NCI-H1105 treated with DMSO at 0.1 percent for 48 hours (cell line): ENCODE measurements around the gene EPHB2.

ENCODE experiments used
- DNase-seq: peaks from one replicate; lab custom pipeline; 2025; lab: John Stamatoyannopoulos, UW

Gene EPHB2

DNA sequence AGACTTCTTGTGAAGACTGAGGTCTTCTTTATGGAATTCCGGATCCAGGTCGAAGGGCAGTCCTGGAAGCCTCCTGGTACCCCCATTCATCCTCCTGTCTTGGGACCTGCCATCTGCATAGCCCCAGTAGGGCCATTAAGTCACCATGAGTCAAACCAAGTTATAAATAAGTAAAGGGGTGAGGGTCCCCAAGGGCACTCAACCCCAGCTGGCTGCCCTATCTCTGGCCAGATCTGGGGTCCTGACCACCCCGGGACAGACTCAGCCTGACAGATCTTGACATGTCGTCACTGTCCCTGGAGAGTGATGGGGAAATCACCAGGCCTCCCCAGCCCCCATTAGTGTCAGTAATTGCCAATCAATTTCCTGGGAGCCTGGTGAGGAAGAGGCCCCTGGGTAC lies 108.7 kb downstream of the EPHB2 start:
- DNase-seq = no peak

DNA sequence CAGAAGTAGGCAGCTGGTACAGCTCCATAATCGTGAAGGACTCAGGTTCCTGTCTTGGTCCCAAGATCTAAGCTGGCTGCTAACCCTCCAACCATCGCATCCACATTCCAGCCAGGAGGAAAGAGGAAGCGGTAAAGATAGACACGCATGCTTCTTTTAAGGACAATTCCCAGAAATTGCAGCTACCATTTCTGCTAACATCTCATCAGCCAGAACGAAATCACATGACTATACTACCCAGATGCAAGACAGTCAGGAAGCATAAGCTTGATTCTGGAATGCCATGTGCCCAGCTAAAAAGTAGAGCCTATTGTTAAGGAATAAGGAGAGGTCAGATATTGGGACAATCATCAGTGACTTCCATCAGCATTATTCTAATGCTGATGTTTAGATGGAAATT lies 110.4 kb downstream of the EPHB2 start:
- DNase-seq = no peak

DNA sequence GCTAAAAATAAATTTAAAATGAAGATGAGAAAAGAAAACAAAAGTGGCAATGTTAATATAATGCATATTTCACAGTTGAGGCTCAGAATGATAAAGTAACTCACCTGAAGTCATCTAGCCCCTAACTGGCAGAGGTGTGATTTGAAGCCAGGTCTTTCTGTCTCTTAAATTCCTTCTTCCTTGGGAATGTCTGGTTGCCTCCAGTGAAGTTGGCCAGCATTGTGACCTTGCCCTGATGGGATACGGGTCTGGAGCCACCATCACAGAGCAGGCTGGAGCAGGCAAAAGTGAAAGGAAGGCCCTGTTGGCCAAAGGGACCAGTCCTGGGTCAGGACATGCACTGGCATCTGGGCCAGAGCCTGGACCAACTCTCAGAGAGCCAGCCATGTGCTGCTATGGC lies 111.7 kb downstream of the EPHB2 start:
- no peak for DNase-seq

DNA sequence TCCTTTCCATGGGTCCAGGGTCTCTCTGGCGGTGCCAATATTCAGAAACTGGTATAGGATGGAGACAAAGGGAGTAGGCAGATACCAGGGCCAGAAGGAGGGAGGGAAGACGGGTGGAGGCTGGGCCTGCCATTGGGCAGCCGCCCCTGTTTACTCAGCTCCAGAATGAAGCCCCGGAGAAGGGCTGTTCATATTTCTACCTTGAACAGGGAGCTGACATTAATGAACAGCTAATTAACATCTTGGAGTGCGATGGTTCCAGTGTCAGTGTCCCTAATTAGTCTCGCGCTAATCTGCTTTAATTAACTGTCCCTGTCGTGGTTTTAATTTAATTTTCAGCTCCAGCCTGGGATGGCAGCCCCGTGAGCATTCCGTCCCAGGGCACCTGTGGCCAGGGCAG lies 113.8 kb downstream of the EPHB2 start:
- DNase-seq = no peak

DNA sequence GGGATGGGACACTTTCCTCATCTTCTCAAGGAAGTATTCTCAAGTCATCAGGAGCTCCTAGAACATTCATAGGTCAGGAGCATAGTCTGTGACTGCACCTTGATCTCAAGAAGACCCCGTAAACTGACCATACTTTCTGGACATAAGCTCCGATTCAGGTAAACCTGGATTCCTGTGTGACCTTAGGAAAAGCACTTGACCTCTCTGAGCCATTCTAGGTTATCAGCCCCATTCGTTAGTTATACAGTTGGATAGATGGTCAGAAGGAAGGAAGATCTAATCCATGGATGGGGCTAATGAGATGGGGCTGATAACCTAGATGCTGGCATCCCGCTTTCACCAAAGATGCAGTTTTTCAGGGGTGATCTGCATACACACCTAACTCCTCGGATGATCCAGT lies 114.3 kb downstream of the EPHB2 start:
- DNase-seq = no peak

DNA sequence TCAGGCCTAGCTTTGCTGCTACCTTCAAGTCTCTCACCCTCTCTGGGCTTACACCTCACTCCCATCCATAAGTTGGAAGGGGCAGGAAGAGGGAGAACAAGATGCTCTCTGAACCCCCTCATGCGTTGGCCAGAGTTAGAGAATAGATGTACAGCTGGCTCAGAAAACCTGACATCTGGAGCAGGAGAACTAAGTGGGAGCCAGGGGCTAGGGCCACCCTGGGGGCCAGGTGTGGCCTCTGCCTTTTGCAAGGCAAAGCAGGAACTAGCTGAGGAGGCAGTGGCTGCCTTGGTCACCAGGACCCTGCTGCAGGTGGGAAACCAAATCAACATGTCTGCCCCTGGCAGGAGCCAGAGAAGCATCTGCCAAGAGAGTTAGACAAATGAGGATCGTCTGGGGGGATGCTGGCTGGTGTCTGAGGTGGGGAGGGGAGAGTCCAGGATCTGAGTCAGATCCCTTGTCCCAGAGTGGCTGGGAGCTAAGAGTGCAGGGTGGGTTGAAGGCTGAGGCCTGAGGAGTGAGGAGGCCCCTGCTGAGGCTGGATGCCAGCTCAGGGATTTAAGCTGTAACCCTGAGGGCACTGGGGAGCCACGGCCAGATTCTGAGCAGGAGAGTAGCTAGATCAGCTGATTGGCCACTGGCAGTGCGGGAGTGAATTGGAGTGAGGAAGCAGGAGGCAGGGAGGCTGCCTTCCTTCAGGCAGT lies 115.0 kb downstream of the EPHB2 start:
- DNase-seq = no peak

DNA sequence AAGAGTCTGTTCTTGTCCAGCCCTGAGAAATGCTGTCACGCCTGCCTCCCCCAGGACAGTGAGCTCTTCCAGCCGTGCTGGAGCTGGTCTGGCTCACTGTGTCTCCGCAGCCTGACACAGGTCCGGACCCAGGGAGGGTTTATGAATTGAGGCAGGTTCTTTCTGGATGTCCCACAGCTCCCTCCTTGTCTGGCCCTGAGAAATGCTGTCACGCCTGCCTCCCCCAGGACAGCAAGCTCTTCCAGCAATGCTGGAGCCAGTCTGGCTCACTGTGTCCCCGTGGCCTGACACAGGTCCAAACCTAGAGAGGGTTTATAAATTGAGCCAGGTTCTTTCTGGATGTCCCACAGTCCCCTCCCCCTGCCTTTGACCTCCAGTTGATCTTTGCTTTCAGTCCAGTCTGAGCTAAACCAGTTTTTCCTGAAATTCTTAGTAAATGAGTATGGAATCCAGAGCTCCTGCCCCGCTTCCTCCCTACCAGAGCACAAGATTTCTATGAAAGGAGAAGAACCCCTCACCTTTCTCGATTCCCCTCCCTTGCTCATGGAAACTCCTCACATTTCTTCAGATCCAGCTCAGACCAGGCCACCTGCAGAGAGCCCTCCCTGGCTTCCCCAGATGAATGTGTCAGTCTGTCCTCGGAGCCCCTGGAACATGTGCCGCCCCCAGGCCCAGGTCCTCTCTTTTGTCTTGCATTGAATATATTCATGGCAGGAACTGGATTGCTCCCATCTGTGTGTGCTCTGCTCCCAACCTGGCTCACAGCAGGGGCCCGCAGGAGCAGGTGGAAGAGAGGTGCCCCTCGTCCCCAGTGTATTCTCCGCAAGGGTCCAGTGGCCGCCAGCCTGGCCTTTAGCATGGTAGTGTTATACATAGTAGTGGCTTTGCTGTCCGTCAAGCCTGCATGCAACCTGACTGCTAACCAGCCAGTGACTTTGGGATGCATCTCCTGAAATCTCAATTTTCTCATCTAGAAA lies 116.3 kb downstream of the EPHB2 start:
- no peak for DNase-seq

DNA sequence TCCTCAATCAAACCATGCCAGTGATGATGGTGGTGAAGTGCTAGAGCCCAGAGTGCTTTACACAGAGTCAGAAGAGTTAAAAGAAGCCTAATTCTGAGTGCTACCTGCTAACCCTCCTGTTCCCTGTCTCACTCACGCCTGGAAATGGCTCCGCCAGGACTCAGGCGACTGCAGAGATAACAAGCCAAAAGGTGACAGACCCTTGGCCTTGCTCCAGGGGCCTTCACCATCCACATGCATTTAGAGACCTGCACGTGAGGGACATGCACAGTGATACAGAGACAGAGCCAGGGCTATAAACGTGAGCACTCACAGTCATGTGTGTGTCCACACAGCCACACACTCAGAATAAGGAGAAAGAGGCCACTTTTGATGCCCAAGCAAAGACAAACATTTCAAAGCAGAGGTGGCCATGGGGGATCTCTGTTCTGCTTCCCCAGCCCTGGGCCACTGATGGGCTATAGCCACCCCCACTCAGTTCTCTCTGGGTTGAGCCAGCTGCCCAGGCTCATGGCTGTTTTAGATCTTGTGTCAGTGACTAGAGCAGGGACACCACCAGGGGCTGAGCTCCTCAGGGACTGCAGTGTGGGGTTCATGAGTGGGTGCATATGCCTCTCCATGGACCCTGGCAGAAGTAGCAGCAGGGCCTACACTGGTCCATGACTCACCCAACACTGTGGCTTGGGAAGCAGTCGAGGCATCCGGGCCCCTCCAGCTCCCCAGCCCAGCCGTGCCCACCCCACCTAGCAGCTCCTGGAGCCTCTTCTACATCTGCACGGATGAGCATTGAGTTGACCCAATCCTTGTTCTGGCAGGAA lies 117.2 kb downstream of the EPHB2 start:
- DNase-seq = no peak

DNA sequence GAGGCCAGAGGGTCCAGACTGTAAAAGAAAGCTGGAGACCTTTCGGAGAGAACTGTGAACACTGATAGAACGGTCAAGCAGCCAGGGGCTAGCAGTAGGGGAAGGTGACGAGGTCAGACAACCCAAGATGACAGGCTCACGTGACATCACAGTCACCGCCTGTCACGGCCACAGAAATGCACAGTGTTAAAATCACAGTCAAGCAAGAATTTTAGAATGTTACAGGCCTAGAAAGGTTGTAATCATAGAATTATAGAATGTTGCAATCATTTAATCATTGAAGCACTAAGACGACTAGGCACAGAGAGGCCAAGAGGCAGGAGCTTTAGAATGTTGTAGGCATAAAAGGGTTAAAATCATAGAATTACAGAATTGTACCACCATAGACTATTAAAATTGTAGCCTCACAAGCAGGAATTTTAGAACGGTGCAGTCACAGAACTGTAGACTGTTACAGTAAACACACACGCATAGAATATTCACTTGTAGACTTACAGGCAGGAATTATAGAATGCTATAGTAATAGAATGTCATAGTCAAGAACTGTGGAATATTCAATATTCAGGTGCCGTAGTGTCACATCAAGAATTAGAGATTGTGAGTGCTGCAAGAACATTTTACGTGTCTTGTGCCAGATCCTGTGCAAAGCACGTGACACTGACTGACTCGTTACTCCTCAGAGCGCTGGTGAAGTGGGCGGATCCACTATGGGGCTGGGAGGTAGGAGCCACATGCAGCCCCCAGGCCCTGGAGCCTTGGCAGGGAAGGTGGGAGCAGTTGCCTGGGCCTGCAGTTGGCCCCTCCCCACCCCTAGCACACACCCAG lies 118.1 kb downstream of the EPHB2 start:
- DNase-seq = no peak

DNA sequence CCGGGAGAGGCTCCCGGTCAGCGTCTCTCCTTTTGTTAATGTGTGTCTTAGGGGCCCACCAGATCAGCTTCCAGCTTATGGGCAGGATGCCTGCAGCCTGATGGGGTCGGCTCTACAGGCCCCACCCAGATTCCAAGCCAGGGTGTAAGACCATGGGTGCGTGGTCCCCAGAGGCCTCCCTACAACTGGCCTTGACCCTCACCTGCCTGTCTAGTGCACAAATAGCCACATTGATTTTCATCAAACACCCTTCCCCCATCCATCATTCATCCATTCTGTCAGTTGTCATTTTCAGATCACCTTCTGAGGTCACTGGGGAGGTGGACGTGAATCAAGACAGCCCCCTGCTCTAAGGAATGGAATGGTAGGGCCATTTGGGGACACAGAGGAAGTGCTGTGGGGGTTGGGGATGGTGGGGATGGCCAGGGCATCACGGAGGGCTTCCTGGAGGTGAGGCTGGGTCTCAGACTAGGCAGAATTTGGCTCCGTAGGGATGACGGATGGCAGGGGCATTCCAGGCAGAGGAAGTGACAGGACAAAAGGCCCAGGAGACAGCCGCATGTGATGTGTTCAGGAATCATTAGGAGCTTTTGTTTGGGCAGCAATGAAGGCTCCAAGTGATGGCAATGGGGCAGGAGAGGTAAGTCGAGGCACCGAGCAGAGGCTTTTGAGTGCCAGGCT lies 118.8 kb downstream of the EPHB2 start:
- no peak for DNase-seq

DNA sequence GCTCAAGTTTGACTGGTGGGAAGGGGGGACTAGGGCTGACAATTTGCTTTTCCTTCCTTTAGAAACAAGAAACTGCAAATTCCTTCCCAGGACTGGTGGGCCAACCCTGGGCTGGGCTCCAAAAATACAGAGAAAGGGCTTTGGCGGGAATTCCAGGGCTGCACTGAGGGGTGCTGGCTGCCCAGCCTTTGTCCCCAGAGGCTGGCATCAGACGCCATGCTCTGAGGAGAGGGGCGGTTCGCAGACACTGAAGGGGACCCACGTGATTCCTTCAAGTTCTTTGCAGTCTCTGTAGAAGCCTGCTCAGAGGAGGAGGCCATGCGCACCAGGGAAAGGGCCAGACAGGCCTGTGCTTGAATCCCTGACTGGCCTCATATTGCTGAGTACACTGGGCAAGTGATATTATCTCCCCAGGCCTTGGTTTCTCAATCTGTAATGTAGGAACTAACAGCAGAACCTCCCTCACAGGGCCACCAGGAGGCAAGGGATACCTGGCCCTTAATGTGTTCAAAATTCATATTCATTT lies 119.5 kb downstream of the EPHB2 start:
- DNase-seq = no peak

DNA sequence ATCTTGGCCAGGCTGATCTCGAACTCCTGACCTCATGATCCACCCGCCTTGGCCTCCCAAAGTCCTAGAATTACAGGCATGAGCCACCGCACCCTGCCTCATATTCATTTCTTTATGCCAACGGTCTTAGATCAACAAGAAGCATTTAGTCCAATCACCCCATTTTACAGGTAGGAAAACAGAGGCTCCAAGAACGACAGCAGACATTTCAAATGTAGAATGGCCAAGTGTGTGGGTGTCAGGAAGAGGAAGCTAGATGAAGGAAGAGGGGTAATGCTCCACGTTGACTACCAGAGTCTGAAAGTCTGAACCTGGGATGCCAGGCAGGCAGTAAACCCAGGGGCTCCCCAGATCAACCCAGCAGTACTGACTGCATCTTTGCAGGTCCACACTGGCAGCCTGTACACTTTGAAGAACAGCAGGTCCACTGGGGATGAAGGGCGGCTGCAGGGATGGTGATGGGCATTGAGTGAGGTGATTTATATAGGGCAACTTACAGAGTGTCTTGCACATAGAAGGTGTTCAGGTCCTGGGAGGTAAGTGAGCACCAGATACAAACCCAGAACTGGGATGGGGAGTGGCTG lies 120.2 kb downstream of the EPHB2 start:
- DNase-seq = no peak

DNA sequence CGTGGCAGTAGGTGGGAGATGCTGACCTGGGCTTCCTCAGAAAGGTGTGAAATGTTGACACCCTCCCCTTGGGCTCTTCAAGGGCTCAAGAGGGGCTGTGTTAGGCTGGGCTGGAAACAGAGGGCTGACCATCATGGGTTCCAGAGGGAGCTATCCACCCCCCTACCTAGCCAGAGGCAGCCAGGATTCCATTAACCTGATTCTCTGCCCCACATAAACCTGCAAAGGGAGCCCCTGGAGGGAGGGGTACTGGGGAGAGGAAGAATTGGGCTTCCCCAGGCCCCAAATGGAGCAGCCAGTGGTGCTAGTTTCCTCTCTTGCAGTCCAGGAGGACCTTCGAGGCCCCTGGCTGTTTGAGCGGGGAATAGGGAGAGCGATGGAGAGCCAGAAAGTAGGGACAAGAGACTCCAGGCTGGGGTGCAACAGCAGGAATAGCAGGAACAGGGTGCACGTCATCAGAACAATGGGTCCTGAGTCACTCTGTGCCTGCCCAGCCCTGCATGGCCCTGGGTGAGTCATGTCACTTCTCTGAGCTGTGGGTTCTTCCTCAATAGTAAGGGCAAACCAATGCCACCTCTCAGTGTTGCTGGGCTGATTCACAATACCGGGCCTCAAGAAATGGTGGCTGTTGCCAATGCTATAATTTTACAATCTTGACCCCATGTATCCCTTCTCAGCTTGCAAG lies 121.2 kb downstream of the EPHB2 start:
- DNase-seq = no peak

DNA sequence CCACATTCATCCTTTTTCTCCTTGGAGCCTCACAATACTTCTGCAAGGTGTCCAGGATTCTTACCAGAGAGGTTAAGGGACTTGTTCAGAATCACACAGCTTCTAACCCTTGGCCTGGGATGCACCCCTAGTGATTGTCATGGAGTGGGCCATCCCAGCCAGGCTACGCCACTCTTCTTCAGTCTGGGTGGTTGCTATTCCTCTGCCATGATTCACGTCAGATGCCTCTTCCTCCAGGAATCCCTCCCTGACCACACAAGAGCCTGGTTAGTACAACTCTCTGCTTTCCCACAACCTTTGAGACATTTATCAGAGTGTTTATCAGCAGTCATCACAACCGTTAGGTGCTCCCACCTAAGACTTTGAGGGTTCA lies 121.8 kb downstream of the EPHB2 start:
- DNase-seq = no peak

DNA sequence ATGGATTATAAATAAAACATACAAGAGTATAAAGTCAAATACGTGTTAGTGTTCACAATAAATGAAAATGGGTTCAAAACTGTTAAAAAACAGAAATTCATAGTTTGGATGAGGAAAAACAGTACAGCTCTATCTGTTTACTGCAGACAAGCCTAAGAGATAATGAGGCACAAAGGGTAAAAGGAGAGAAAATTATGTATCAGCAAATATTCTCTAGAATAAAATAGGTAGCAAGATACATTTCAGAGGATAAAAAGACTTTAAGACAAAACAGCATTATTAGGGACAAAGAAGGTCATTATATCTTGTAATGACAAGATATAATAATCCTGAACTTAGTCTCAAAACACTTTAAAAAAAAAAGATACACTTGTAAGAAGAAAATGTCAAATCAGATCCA lies 123.1 kb downstream of the EPHB2 start:
- no peak for DNase-seq

DNA sequence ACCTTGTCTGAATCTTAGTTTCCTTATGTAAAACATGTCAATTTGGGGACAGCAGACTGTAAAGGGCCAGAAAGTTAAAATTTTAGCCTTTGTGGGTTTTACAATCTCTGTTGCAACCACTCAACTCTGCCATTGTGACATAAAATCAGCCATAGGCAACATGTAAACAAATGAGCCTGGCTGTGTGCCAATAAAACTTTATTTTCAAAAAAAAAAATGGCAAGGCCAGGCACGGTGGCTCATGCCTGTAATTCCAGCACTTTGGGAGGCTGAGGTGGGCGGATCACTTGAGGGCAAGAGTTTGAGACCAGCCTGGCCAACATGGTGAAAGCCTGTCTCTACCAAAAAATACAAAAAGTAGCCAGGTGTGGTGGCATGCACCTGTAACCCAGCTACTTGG lies 123.8 kb downstream of the EPHB2 start:
- peak; percentile 13 for DNase-seq

DNA sequence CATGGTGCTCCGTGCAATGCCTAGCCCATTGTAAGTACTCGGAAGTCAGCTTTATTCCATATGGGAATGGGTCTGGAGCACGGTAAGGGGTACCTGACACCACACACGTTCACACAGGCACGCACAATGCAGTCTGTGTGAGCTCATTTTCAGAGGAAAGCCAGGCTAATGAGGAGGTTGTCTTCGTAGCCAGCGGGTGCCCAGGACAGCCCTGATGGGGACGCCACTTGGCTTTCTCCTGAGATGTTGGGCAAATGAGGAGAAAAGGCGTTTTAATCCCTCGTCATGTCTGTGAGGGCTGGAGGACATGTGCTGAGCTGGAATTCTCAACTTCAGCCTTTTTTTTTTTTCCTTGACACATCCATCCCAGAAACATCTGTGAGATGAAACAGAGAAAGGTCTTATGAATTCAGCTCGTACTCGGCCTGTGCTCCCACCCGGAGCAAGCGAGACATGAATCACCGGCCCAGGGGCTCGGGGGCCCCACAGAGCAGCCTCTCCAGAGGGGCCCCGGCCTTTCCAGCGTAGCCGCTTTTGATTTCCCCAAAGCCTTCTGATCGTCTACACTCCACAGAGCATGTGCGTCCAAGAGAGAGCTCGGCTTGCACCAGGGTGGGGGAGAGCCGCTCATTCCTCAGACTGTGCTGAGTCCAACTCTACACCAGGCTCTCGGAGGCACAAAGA lies 125.1 kb downstream of the EPHB2 start:
- DNase-seq = no peak

DNA sequence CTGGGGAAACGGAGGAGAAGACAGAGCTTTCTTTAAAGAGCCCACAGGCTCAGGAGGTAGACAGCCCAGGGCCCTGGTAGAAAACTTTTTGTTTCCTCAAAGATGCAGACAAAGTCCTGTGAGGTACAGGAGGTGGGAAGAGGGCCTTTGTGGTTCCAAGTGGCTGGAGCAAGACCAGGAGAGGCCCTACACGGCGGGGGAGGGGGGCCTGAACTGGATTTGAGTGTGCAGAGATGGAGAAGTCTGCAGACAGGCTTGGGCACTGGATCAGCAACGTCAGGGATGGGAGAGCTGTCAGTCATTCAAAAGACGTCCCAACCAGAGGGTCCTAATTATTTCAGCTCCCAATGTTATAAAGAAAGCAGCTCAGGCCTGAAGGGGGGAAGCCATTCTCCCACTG lies 126.2 kb downstream of the EPHB2 start:
- DNase-seq = no peak

DNA sequence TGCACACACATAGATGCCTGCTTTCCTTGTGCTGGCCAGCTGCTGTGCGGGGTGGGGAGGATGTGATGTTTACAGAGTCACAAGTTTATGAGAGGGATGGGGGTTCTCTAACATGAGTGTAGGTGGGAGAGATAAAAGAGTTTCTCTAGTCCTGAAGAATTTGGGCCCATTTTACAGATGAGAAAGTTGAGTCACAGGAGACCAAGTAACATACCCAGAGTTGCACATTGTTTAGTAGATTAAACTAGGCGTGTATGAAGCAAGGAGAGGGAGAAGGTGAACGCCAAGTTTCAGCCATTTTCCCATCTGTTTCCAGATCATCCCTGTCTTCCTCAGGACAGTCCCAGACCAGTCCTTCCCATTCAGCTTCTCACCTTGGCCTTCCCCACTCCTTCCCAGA lies 126.7 kb downstream of the EPHB2 start:
- no peak for DNase-seq
